ENCODE results near the gene SERPINA10.

Gene SERPINA10

GRCh38 chr14:94292872-94293577, at the start of gene SERPINA10:
TSS of gene SERPINA10 (minus strand) at chr14:94293268. CDS start at chr14:94290593, 2,675 bp downstream.
- no peak for DNase-seq (ENCODE audit: low read depth)

GRCh38 chr14:94342334-94342934, 49.4 kb upstream of the SERPINA10 start:
- DNase-seq (ENCODE audit: low read depth): no peak

- no peak for DNase-seq (ENCODE audit: low read depth)
Observed at GRCh38 chr14:94341656-94342333, 48.7 kb upstream of the SERPINA10 start.

- no peak for DNase-seq (ENCODE audit: low read depth)
Observed at GRCh38 chr14:94340533-94340932, 47.5 kb upstream of the SERPINA10 start.

- DNase-seq (ENCODE audit: low read depth): no peak
Observed at GRCh38 chr14:94338023-94338422, 45.0 kb upstream of the SERPINA10 start.

- no peak for DNase-seq (ENCODE audit: low read depth)
Observed at GRCh38 chr14:94337274-94337673, 44.2 kb upstream of the SERPINA10 start.

- no peak for DNase-seq (ENCODE audit: low read depth)
Observed at GRCh38 chr14:94334872-94335271, 41.8 kb upstream of the SERPINA10 start.

- no peak for DNase-seq (ENCODE audit: low read depth)
Observed at GRCh38 chr14:94332587-94332986, 39.5 kb upstream of the SERPINA10 start.

- no peak for DNase-seq (ENCODE audit: low read depth)
Observed at GRCh38 chr14:94332063-94332583, 39.1 kb upstream of the SERPINA10 start.

- DNase-seq (ENCODE audit: low read depth): no peak
Observed at GRCh38 chr14:94331462-94331861, 38.4 kb upstream of the SERPINA10 start.

GRCh38 chr14:94330857-94331256, 37.8 kb upstream of the SERPINA10 start:
- no peak for DNase-seq (ENCODE audit: low read depth)

- DNase-seq (ENCODE audit: low read depth): no peak
Observed at GRCh38 chr14:94330432-94330831, 37.4 kb upstream of the SERPINA10 start.

- no peak for DNase-seq (ENCODE audit: low read depth)
Observed at GRCh38 chr14:94329857-94330256, 36.8 kb upstream of the SERPINA10 start.

GRCh38 chr14:94328196-94328595, 35.1 kb upstream of the SERPINA10 start:
- no peak for DNase-seq (ENCODE audit: low read depth)

GRCh38 chr14:94322648-94323570, 29.8 kb upstream of the SERPINA10 start, which contains the start of gene SERPINA6:
TSS of gene SERPINA6 (minus strand) at chr14:94323336. CDS start at chr14:94314648, 8,688 bp downstream.
- no peak for DNase-seq (ENCODE audit: low read depth)

- DNase-seq (ENCODE audit: low read depth): no peak
Observed at GRCh38 chr14:94321421-94322271, 28.6 kb upstream of the SERPINA10 start.

- DNase-seq (ENCODE audit: low read depth): no peak
Observed at GRCh38 chr14:94320243-94320642, 27.2 kb upstream of the SERPINA10 start.

- no peak for DNase-seq (ENCODE audit: low read depth)
Observed at GRCh38 chr14:94317259-94317658, 24.2 kb upstream of the SERPINA10 start.

- no peak for DNase-seq (ENCODE audit: low read depth)
Observed at GRCh38 chr14:94316692-94317091, 23.6 kb upstream of the SERPINA10 start.

- no peak for DNase-seq (ENCODE audit: low read depth)
Observed at GRCh38 chr14:94314890-94315289, 21.8 kb upstream of the SERPINA10 start.

All from stimulated activated CD8-positive, alpha-beta memory T cell treated with anti-CD3 and anti-CD28 coated beads, Interleukin-15, amount 100 ng/mL, for 24 hours (primary cell).